WTC11 (cell line): ENCODE data around the gene GJC1. TPM values are rescaled to one million over a fixed set of nuclear protein-coding genes. Genes with fewer than 3 reads are reported as not detected.

Experiments used
- ATAC-seq: fragments of 200-7000 bp; cut with Tn5 transposase; 2 replicates; pipeline ENCODE4 v1.10.0; 2021; ENCODE audit warnings: mild to moderate bottlenecking, moderate library complexity
- CTCF ChIA-PET: fragments of 300-600 bp; sonication (Branson Sonifier 250); formaldehyde crosslinking; loops from one replicate; lab custom pipeline; 2021; ENCODE audit warnings: antibody characterized with exemption; lab: Charles Lee
- POLR2A ChIA-PET: fragments of 350-600 bp; sonication (Branson Sonifier 250); formaldehyde crosslinking; loops from one replicate; lab custom pipeline; 2021; ENCODE audit warnings: antibody characterized with exemption; lab: Charles Lee
- DNase-seq: peaks from one replicate; pipeline ENCODE4 v3.0.0; 2021; ENCODE audit warnings: low spot score
- H3K27ac Mint-ChIP-seq: 2 replicates; pipeline ENCODE4 v1.8.0; 2021; ENCODE audit warnings: mixed read lengths
- H3K27me3 Mint-ChIP-seq: 2 replicates; pipeline ENCODE4 v1.8.0; 2021; ENCODE audit warnings: low read depth, mild to moderate bottlenecking, moderate library complexity, mixed read lengths
- H3K36me3 Mint-ChIP-seq: 2 replicates; pipeline ENCODE4 v1.8.0; 2021; ENCODE audit warnings: mixed read lengths
- H3K4me1 Mint-ChIP-seq: 2 replicates; pipeline ENCODE4 v1.8.0; 2022; ENCODE audit warnings: mixed read lengths
- H3K4me3 Mint-ChIP-seq: 2 replicates; pipeline ENCODE4 v1.8.0; 2021; ENCODE audit warnings: mild to moderate bottlenecking, moderate library complexity, mixed read lengths
- H3K9me3 Mint-ChIP-seq: 2 replicates; pipeline ENCODE4 v1.8.0; 2021; ENCODE audit warnings: mixed read lengths
- ATF1 ChIP-seq: sonication (generic); formaldehyde crosslinking; IDR thresholded peaks from 2 replicates; pipeline ENCODE4 v1.8.1; 2023; ENCODE audit warnings: mild to moderate bottlenecking, moderate library complexity, missing genetic modification reagents
- CREM ChIP-seq: sonication (generic); formaldehyde crosslinking; IDR thresholded peaks from 2 replicates; pipeline ENCODE4 v1.8.1; 2022; ENCODE audit warnings: mild to moderate bottlenecking, missing genetic modification reagents, moderate library complexity
- ETV6 ChIP-seq: sonication (generic); formaldehyde crosslinking; IDR thresholded peaks from 2 replicates; pipeline ENCODE4 v1.8.1; 2022; ENCODE audit warnings: mild to moderate bottlenecking, missing genetic modification reagents
- FOXJ3 ChIP-seq: sonication (generic); formaldehyde crosslinking; IDR thresholded peaks from 2 replicates; pipeline ENCODE4 v1.9.0; 2021; ENCODE audit warnings: missing genetic modification reagents, mild to moderate bottlenecking, borderline replicate concordance
- NFE2L1 ChIP-seq: sonication (generic); formaldehyde crosslinking; IDR thresholded peaks from 2 replicates; pipeline ENCODE4 v1.8.1; 2023; ENCODE audit warnings: missing genetic modification reagents
- NR1H2 ChIP-seq: sonication (generic); formaldehyde crosslinking; IDR thresholded peaks from 2 replicates; pipeline ENCODE4 v1.9.0; 2021; ENCODE audit warnings: mild to moderate bottlenecking, moderate library complexity, missing genetic modification reagents
- PRRX2 ChIP-seq: fragments of 250-450 bp; sonication (Bioruptor Pico); IDR thresholded peaks from 2 replicates; pipeline ENCODE4 v1.8.0; 2021; ENCODE audit warnings: mild to moderate bottlenecking
- SMAD4 ChIP-seq: sonication (generic); formaldehyde crosslinking; IDR thresholded peaks from 2 replicates; pipeline ENCODE4 v1.8.0; 2022; ENCODE audit warnings: mild to moderate bottlenecking, missing genetic modification reagents
- ZBTB21 ChIP-seq: sonication (generic); formaldehyde crosslinking; IDR thresholded peaks from 2 replicates; pipeline ENCODE4 v1.8.1; 2023; ENCODE audit warnings: mild to moderate bottlenecking, missing genetic modification reagents, borderline replicate concordance
- ZNF121 ChIP-seq: sonication (generic); formaldehyde crosslinking; IDR thresholded peaks from 2 replicates; pipeline ENCODE4 v1.8.0; 2023; ENCODE audit warnings: missing genetic modification reagents
- ZNF138 ChIP-seq: sonication (generic); formaldehyde crosslinking; conservative IDR thresholded peaks from 2 replicates; pipeline ENCODE4 v1.8.1; 2022; ENCODE audit warnings: mild to moderate bottlenecking, moderate library complexity, missing genetic modification reagents
- total RNA-seq: library from RNA; stranded (reverse); gene quantifications from 3 replicates; pipeline ENCODE4 v1.2.3, GENCODE V29; 2021
- TF ChIP-seq, protein P1 (sequence below): fragments of 250-450 bp; sonication (Bioruptor Pico); IDR thresholded peaks from 2 replicates; pipeline ENCODE4 v1.8.0; 2021; ENCODE audit warnings: mild to moderate bottlenecking
- TF ChIP-seq, protein P2 (sequence below): sonication (generic); formaldehyde crosslinking; IDR thresholded peaks from 2 replicates; pipeline ENCODE4 v1.8.1; 2023; ENCODE audit warnings: mild to moderate bottlenecking, missing genetic modification reagents, moderate library complexity
- TF ChIP-seq, protein P3 (sequence below): fragments of 200-600 bp; IDR thresholded peaks from 2 replicates; pipeline ENCODE4 v1.8.0; 2022; ENCODE audit warnings: antibody characterized with exemption
- TF ChIP-seq, protein P4 (sequence below): sonication (generic); formaldehyde crosslinking; IDR thresholded peaks from 2 replicates; pipeline ENCODE4 v1.8.0; 2022; ENCODE audit warnings: missing genetic modification reagents
- TF ChIP-seq, protein P5 (sequence below): sonication (generic); formaldehyde crosslinking; IDR thresholded peaks from 2 replicates; pipeline ENCODE4 v1.8.1; 2023; ENCODE audit warnings: mild to moderate bottlenecking, missing genetic modification reagents
- TF ChIP-seq, protein P6 (sequence below): sonication (generic); formaldehyde crosslinking; IDR thresholded peaks from 2 replicates; pipeline ENCODE4 v1.8.0; 2022; ENCODE audit warnings: mild to moderate bottlenecking, missing genetic modification reagents
- TF ChIP-seq, protein P7 (sequence below): sonication (generic); formaldehyde crosslinking; IDR thresholded peaks from 2 replicates; pipeline ENCODE4 v1.8.0; 2022; ENCODE audit warnings: mild to moderate bottlenecking, missing genetic modification reagents
- TF ChIP-seq, protein P8 (sequence below): sonication (generic); formaldehyde crosslinking; IDR thresholded peaks from 2 replicates; pipeline ENCODE4 v1.8.1; 2023; ENCODE audit warnings: mild to moderate bottlenecking, moderate library complexity, missing genetic modification reagents

Gene GJC1
- total RNA-seq, 1 experiment from 2014 or later: 104 TPM

DNA sequence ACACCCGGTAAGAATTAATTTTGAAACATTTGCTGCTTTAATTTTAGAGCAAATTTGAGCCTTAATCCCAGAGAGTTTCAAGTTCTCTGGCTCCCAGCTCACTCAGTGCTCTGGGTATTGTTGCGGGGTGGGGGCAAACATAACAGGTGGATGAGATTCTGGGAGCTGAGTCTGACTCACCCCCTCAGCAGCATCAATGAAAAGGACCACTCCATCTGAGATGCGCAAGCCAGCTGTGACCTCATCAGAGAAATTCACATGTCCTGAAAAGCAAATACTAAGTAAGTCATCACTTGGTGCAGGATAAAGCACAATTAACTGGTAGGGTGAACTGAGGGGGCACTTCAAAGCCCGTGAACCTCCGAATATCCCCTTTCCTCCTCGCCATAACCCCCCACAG is 49.3 kb upstream of the GJC1 start (continued):
- TF ChIP-seq, protein P1, sequence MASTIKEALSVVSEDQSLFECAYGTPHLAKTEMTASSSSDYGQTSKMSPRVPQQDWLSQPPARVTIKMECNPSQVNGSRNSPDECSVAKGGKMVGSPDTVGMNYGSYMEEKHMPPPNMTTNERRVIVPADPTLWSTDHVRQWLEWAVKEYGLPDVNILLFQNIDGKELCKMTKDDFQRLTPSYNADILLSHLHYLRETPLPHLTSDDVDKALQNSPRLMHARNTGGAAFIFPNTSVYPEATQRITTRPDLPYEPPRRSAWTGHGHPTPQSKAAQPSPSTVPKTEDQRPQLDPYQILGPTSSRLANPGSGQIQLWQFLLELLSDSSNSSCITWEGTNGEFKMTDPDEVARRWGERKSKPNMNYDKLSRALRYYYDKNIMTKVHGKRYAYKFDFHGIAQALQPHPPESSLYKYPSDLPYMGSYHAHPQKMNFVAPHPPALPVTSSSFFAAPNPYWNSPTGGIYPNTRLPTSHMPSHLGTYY (CRISPR knock-in tag): no peak
- TF ChIP-seq NR1H2 (CRISPR knock-in tag): no peak
- no peak for TF ChIP-seq ZNF121 (CRISPR knock-in tag)
- TF ChIP-seq, protein P2, sequence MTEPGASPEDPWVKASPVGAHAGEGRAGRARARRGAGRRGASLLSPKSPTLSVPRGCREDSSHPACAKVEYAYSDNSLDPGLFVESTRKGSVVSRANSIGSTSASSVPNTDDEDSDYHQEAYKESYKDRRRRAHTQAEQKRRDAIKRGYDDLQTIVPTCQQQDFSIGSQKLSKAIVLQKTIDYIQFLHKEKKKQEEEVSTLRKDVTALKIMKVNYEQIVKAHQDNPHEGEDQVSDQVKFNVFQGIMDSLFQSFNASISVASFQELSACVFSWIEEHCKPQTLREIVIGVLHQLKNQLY (CRISPR knock-in tag): no peak
- TF ChIP-seq CREM (CRISPR knock-in tag): no peak
- no peak for TF ChIP-seq SMAD4 (CRISPR knock-in tag)
- no peak for TF ChIP-seq FOXJ3 (CRISPR knock-in tag)
- TF ChIP-seq ZBTB21 (CRISPR knock-in tag): no peak
- TF ChIP-seq, protein P3, sequence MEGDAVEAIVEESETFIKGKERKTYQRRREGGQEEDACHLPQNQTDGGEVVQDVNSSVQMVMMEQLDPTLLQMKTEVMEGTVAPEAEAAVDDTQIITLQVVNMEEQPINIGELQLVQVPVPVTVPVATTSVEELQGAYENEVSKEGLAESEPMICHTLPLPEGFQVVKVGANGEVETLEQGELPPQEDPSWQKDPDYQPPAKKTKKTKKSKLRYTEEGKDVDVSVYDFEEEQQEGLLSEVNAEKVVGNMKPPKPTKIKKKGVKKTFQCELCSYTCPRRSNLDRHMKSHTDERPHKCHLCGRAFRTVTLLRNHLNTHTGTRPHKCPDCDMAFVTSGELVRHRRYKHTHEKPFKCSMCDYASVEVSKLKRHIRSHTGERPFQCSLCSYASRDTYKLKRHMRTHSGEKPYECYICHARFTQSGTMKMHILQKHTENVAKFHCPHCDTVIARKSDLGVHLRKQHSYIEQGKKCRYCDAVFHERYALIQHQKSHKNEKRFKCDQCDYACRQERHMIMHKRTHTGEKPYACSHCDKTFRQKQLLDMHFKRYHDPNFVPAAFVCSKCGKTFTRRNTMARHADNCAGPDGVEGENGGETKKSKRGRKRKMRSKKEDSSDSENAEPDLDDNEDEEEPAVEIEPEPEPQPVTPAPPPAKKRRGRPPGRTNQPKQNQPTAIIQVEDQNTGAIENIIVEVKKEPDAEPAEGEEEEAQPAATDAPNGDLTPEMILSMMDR: no peak

DNA sequence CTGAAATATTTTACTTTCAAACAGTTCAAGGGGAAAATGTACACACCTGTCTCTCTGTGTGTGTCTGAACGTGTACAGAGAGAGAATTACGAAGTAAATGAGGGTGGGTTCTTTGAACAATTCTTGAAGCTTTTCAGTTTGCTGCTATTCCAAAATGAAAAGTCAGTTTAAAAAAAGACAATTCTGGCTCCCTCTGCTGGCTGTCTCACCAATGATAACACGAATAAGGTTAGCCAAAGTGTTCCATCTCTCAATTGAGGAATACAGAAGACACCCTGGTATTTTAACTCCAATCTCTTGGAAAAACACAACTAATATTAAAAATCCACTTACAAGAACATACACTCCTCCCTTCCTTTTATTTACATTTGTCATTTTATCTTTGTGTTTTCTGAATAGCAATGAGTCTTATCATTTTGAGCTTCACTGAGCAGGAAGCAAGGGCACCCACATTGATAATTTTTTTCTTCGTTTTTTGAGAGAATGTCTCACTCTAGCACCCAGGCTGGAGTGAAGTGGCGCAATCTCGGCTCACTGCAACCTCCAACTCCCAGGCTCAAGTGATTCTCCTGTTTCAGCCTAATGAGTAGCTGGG is 48.6 kb upstream of the GJC1 start:
- H3K27ac Mint-ChIP-seq: no peak overlapping the region
- no peak for ATAC-seq
- CTCF ChIA-PET: interaction anchor here (0.5 to 3.0 kb wide), 28 partner anchors 9 to 439 kb away, joined by 3 to 32 read pairs (median 4); partner anchors contain the start of genes ACBD4 and EFTUD2
- TF ChIP-seq, protein P4, sequence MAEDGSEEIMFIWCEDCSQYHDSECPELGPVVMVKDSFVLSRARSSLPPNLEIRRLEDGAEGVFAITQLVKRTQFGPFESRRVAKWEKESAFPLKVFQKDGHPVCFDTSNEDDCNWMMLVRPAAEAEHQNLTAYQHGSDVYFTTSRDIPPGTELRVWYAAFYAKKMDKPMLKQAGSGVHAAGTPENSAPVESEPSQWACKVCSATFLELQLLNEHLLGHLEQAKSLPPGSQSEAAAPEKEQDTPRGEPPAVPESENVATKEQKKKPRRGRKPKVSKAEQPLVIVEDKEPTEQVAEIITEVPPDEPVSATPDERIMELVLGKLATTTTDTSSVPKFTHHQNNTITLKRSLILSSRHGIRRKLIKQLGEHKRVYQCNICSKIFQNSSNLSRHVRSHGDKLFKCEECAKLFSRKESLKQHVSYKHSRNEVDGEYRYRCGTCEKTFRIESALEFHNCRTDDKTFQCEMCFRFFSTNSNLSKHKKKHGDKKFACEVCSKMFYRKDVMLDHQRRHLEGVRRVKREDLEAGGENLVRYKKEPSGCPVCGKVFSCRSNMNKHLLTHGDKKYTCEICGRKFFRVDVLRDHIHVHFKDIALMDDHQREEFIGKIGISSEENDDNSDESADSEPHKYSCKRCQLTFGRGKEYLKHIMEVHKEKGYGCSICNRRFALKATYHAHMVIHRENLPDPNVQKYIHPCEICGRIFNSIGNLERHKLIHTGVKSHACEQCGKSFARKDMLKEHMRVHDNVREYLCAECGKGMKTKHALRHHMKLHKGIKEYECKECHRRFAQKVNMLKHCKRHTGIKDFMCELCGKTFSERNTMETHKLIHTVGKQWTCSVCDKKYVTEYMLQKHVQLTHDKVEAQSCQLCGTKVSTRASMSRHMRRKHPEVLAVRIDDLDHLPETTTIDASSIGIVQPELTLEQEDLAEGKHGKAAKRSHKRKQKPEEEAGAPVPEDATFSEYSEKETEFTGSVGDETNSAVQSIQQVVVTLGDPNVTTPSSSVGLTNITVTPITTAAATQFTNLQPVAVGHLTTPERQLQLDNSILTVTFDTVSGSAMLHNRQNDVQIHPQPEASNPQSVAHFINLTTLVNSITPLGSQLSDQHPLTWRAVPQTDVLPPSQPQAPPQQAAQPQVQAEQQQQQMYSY (CRISPR knock-in tag): no peak
- TF ChIP-seq, protein P5, sequence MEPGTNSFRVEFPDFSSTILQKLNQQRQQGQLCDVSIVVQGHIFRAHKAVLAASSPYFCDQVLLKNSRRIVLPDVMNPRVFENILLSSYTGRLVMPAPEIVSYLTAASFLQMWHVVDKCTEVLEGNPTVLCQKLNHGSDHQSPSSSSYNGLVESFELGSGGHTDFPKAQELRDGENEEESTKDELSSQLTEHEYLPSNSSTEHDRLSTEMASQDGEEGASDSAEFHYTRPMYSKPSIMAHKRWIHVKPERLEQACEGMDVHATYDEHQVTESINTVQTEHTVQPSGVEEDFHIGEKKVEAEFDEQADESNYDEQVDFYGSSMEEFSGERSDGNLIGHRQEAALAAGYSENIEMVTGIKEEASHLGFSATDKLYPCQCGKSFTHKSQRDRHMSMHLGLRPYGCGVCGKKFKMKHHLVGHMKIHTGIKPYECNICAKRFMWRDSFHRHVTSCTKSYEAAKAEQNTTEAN (CRISPR knock-in tag): no peak
- no peaks in the 10 kb centered on the region for H3K27me3 Mint-ChIP-seq
- H3K4me1 Mint-ChIP-seq: no peaks in the 10 kb centered on the region
- no peak overlapping the region for H3K4me3 Mint-ChIP-seq
- DNase-seq: no peak
- H3K9me3 Mint-ChIP-seq: no peaks in the 10 kb centered on the region
- H3K36me3 Mint-ChIP-seq: peaks cover 71% of the 10 kb centered on the region
- POLR2A ChIA-PET: interaction anchor here (0.7 kb wide), 1 partner anchor 103 kb away, joined by 4 read pairs; no protein-coding TSS in a partner anchor

DNA sequence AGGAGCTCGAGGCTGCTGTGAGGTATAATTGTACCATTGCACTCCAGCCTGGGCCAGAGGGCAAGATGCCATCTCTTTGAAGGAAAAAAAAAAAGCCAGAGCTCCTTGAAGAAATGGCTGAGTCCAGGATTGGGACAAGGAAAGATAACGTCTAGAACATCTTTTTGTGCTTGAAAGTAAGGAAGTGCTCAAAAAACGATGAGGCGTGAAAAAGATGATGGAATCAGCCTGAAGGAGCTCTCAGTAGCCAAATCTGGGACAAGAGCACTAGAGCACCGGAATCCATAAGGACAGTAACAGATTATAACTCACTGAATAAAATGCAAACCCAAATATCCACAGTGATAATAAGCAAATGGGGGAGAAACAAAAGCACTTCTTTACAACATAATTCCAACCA is 47.0 kb upstream of the GJC1 start:
- no peak overlapping the region for H3K27ac Mint-ChIP-seq
- ChIA-PET CTCF (interaction anchor here (0.6 to 1.1 kb wide), 3 partner anchors 11 to 98 kb away, joined by 3 to 5 read pairs (median 3); no protein-coding TSS in a partner anchor), POLR2A (no interaction called here)
- H3K4me1 Mint-ChIP-seq: no peaks in the 10 kb centered on the region
- H3K27me3 Mint-ChIP-seq: no peaks in the 10 kb centered on the region
- H3K4me3 Mint-ChIP-seq: no peak overlapping the region
- H3K9me3 Mint-ChIP-seq: no peaks in the 10 kb centered on the region
- no peak for ATAC-seq
- no peak for DNase-seq
- H3K36me3 Mint-ChIP-seq: peaks cover 67% of the 10 kb centered on the region
- TF ChIP-seq NFE2L1 (CRISPR knock-in tag): no peak
- TF ChIP-seq ETV6 (CRISPR knock-in tag): no peak
- TF ChIP-seq, protein P6, sequence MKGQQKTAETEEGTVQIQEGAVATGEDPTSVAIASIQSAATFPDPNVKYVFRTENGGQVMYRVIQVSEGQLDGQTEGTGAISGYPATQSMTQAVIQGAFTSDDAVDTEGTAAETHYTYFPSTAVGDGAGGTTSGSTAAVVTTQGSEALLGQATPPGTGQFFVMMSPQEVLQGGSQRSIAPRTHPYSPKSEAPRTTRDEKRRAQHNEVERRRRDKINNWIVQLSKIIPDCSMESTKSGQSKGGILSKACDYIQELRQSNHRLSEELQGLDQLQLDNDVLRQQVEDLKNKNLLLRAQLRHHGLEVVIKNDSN (CRISPR knock-in tag): no peak
- TF ChIP-seq ATF1 (CRISPR knock-in tag): no peak
- TF ChIP-seq, protein P7, sequence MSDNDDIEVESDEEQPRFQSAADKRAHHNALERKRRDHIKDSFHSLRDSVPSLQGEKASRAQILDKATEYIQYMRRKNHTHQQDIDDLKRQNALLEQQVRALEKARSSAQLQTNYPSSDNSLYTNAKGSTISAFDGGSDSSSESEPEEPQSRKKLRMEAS (CRISPR knock-in tag): no peak
- TF ChIP-seq ZNF138: no peak
- no peak for TF ChIP-seq PRRX2 (CRISPR knock-in tag)
- TF ChIP-seq, protein P8, sequence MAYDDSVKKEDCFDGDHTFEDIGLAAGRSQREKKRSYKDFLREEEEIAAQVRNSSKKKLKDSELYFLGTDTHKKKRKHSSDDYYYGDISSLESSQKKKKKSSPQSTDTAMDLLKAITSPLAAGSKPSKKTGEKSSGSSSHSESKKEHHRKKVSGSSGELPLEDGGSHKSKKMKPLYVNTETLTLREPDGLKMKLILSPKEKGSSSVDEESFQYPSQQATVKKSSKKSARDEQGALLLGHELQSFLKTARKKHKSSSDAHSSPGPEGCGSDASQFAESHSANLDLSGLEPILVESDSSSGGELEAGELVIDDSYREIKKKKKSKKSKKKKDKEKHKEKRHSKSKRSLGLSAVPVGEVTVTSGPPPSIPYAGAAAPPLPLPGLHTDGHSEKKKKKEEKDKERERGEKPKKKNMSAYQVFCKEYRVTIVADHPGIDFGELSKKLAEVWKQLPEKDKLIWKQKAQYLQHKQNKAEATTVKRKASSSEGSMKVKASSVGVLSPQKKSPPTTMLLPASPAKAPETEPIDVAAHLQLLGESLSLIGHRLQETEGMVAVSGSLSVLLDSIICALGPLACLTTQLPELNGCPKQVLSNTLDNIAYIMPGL (CRISPR knock-in tag): no peak
- TF ChIP-seq, protein P1 (CRISPR knock-in tag): no peak
